HG03439 (cell line): ENCODE measurements around the gene NNAT.
"Not testable (repeated sequence)": the region's sequence is repeated elsewhere in the genome, so short reads cannot be mapped to it uniquely, and the experiment has no call there.

Experiments used
- ATAC-seq: cut with Tn5 transposase; IDR thresholded peaks from one replicate; pipeline ENCODE4 v1.9.1; 2021; ENCODE audit warnings: mild to moderate bottlenecking, moderate library complexity; ENCODE audit not compliant: unreplicated experiment

NNAT gene, protein sequence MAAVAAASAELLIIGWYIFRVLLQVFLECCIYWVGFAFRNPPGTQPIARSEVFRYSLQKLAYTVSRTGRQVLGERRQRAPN

DNA sequence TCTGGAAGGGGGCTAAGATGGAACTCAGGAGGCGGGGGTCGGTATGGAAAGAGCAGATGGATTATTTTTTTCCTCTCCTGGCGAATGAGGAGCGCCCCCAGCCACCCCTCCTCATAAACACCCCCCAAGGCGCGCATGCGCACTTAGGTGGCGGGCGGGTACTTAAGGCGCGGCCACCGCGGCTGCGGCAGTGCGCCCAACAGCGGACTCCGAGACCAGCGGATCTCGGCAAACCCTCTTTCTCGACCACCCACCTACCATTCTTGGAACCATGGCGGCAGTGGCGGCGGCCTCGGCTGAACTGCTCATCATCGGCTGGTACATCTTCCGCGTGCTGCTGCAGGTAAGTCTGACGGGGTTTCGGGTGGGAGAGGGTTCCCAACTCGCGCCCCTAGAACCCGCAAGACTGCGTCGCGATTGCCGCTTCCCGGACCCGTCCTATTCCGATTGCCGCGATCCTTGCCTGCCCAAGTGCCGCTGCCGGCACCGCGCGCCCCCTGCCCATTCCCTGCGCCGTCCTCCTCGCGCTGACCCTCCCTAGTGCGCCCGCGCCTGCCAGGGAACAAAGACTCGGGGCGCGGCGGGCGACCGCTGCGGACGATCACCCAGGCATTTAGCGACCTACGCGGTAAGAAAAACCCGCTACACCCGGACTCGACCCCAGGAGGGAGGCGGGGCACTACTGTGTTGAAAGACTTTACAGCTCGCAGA, at the start of gene NNAT:
NNAT (plus strand) TSS at position 190 of the 711 bp plus-strand sequence; CDS start at position 272, 82 bp downstream.
- ATAC-seq = no peak

DNA sequence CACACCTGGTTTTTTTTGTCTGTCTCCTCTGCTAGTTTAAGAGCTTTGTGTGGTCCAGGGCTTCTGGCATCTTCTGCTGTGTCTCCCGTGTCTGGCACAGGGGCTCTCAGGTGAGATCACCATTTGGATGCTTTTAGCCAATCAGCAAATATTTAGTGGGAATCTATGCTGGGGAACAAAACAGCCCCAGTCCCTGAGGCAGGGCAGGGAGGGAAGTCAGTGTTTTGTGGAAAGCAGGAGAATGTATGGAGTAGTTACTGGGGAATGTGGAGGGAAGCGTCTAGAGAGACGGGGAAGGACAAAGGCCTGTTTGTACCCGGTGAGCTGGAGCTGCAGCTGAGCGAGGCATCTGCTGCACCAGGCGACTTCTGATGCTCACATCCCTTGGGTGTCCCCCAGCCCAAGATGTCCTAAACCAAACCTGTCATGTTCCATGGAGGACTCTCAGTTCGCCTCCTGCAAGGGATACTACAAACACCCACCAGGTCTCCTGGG, 49.3 kb upstream of the NNAT start:
- ATAC-seq = no peak

DNA sequence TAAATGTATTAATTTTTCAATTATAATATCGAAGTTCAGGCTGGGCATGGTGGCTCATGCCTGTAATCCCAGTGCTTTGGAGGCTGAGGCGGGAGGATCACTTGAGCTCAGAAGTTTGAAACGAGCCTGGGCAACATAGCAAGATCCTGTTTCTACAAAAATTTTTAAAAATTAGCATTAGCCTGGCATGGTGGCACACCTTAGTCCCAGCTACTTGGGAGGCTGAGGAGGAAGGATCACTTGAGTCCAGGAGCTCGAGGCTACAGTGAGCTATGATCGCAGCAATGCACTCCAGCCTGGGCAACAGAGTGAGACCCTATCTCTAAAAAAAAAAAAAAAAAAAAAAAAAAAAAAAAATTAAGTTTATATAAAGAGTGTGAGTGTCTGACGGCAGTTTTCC, 48.6 kb upstream of the NNAT start:
- ATAC-seq = not testable (repeated sequence)

DNA sequence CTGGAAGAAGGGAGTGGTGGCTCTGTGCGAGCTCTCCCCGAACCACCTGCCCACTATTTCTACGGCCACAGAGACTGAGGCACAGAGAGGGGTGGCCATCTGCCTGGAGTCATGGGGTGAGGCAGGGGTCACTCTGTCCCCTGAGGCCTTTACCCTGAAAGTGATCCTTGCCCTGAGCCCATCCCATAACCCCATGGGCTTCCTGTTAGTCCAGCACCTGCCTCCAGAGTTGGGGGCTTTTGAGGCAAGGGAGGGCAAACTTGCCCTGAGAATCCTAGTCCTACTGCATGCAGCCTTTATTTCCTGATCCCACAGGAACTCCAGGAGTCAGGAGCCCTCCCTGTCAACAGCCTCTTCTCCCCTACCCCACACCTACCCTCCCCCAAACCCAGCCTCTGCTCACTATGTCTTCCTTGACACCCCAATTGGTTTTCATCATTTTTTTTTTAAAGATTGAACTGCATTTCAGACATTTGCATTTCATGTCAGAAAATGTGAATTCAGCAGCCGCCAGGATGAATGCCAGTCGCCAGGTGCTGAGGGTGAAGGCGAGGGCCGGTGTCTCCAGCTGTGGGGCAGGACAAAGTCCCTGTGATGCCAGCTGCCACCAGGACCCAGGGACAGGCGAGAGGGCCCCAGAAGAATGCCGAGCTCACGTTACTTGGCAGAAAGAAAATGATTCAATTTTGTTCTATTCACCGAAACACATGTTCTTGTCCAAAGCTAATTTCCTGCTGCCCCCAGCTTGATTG, 47.6 kb upstream of the NNAT start:
- ATAC-seq = no peak

DNA sequence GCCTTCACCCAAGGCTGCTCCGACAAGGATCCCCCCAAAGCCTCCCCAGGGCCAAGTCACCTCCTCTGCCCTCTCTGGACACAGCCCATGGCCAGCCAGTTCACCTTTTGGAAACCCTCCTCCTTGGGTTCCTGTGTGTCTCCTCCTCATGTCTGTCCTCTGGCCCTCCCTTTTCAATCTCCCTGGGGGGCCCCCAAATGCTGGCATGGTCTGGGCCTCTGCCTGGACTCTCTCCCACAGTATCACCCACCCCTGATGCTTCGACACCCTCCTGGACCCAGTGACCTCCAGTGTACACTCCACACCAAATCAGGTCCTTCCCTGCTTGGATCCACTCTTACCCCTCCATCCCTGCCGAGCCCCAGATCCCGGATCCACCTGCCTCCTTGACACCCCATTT, 46.7 kb upstream of the NNAT start:
- no peak for ATAC-seq

DNA sequence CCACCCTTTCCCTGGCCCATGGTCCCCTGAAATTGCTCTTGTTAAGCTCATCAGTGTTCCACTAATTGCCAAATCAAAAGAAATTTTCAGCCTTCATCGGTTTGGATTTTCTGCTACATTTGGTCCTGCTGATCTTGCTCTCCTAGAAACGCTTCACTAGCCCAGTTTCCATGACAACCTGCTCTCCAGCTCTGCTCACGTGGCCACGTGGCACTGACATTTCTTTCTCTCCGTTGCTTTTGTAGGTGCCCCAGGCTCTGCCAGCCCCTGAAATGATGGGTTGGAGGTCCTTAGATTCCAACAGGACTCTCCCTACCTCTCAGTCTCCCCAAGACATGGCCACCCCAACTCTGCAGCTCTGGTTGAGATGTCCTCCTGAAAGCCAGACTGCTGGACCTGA, 45.8 kb upstream of the NNAT start:
- no peak for ATAC-seq

GRCh38 chr20:37477041-37477440, 44.0 kb upstream of the NNAT start:
- ATAC-seq = no peak

DNA sequence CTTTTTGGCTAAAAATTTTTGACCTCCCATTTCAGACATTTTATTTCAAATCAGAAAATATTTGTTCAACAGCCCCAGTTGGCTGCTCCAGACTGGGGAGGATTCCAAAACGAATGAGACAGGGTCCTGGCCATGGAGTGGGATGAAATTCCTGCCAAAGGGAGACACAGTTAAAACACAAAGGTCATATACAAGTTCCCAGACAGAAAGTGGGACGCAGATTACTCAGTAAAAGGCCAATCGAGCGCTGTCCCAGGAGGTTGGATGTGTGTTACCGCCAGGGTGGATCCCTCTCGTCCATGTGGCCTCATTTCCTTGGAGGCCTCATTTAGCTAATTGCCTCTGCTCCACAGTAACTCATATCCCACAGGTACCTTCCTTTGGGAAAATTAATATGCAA, 41.8 kb upstream of the NNAT start:
- ATAC-seq = no peak

DNA sequence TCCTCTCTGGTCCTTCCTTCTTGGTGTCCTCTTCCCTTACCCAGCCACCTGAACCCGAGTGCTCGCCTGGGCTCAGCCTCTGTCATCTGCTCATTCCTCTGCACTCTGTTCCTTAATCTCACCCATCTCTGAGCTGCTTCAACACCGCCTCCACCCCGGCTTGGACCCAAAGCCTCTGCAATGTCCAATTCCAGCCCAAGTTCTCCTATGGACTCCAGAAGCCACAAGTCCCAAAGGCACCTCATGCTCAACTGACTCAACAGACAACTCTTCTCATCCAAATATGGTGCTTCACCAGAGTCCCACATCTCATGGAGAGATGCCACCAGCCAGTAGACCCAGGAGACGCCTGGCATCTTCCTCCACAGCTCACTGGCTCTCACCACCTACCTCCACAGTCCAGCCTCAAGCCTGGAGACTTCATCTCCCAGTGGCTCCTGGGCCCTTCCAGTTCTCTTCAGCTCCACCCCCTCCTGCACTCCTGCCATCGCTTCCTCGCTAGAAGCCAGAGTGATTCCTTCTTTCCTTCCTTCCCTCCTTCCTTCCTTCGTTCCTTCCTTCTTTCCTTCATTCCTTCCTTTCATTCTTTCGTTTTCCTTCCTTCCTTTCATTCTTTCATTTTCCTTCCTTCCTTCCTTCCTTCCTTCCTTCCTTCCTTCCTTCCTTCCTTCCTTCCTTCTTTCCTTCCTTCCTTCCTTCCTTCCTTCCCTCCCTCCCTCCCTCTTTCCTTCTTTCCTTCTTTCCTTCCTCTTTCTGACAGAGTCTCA, 40.9 kb upstream of the NNAT start:
- no peak for ATAC-seq

GRCh38 chr20:37480919-37481318, 40.1 kb upstream of the NNAT start:
- ATAC-seq = no peak

- no peak for ATAC-seq
Measured at GRCh38 chr20:37481610-37482009, 39.4 kb upstream of the NNAT start.

DNA sequence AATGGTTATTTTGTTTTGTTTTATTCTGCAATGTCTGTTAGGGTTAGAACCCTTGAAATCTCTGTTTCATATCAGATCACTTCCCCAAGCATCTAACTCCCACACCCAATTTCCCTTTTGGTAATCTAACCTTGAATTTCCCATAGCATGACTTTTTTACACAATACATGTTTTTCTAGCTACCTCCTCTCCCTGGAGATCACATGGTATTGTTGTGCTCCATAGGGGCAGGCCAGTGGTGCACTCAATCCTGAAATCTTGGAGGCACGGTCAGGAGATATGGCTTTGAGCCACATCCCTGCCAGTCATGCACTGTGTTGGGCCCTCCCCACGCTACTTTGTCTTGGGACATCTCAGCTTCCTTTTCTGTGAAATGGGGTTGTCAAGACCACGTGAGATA, 36.7 kb upstream of the NNAT start:
- ATAC-seq = no peak

- not testable (repeated sequence) for ATAC-seq
Measured at GRCh38 chr20:37486209-37486608, 34.8 kb upstream of the NNAT start.

GRCh38 chr20:37490663-37491350, 30.2 kb upstream of the NNAT start:
- no peak for ATAC-seq

GRCh38 chr20:37492096-37492625, 28.9 kb upstream of the NNAT start:
- no peak for ATAC-seq

- ATAC-seq = no peak
Measured at GRCh38 chr20:37492945-37493344, 28.1 kb upstream of the NNAT start.

DNA sequence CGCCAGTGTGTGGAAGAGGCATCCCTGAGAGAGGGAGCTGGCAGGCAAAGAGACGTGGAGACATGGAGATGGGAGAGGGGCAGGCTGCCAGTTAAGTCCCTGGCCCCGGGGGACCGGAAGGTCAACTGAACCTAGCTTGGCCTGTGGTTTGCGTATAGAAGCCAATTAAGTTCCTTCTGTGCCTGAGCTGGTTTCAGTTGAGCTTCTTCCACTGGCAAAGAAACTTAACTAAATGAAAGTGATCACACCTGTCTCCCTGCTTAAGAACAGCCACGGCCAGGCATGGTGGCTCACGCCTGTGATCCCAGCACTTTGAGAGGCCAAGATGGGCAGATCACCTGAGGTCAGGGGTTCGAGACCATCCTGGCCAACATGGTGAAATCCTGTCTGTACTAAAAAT, 26.7 kb upstream of the NNAT start:
- ATAC-seq = no peak

GRCh38 chr20:37494796-37495195, 26.3 kb upstream of the NNAT start:
- ATAC-seq = no peak

- ATAC-seq = no peak
Measured at GRCh38 chr20:37498066-37498665, 22.9 kb upstream of the NNAT start.

- ATAC-seq = no peak
Measured at GRCh38 chr20:37500311-37500710, 20.7 kb upstream of the NNAT start.
